HG03571 (cell line): Measurements from ENCODE around the gene ELP5.

Source experiments
- ATAC-seq: cut with Tn5 transposase; IDR thresholded peaks from one replicate; pipeline ENCODE4 v1.9.1; 2021; ENCODE audit not compliant: unreplicated experiment

Gene ELP5

DNA sequence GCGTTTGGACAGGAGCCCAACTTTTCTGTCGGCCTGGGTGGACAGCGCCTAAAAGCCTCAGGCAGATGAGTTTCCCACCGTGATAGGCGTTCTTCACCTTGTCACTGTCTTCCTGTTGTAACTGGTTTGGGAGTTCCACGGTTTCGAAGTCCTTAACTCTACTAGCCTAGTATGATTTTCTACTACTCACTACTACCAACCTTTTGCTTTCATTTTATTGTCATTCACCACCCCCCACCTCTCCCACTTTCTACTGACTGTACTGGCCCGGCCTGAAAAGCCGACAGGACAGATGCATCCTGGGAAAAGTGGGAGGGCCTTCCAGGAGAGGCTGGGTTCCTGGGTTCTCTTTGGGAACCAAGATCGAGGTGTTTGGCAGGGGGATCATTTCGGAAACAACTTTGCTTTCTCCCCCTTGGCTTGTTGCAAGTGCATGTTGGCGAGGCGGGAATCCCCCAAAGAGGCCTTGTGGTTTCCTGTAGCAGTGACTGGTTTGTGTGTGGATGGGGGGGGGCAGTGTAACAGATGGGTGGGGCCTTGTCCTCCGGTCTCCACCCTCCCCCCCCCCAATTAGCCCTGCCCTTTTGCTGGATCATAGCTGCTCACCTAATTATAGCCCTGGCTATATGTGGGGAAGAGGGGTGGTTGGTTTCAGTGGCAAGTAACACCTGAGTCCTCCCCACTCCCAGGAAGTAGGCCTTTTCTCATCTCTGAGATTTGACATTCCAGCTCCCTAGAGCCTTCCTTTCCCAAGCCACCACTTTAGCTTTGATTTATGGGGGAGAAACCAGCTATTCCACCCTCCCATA lies 56.8 kb downstream of the ELP5 start:
- ATAC-seq: no peak
